ENCODE results near the gene ZSCAN12. TPM values are rescaled to one million over a fixed set of nuclear protein-coding genes. Genes with fewer than 3 reads are reported as not detected.
A peak's percentile ranks its signal among the peaks of the same experiment; 100 is the strongest.

ZSCAN12 gene
- total and polyA plus RNA-seq, 10 of the 15 experiments (the other 5 are each of a cell fraction or from before 2014, with no cell fraction given) = 1.2 to 12.2 (median 7.4) TPM

DNA sequence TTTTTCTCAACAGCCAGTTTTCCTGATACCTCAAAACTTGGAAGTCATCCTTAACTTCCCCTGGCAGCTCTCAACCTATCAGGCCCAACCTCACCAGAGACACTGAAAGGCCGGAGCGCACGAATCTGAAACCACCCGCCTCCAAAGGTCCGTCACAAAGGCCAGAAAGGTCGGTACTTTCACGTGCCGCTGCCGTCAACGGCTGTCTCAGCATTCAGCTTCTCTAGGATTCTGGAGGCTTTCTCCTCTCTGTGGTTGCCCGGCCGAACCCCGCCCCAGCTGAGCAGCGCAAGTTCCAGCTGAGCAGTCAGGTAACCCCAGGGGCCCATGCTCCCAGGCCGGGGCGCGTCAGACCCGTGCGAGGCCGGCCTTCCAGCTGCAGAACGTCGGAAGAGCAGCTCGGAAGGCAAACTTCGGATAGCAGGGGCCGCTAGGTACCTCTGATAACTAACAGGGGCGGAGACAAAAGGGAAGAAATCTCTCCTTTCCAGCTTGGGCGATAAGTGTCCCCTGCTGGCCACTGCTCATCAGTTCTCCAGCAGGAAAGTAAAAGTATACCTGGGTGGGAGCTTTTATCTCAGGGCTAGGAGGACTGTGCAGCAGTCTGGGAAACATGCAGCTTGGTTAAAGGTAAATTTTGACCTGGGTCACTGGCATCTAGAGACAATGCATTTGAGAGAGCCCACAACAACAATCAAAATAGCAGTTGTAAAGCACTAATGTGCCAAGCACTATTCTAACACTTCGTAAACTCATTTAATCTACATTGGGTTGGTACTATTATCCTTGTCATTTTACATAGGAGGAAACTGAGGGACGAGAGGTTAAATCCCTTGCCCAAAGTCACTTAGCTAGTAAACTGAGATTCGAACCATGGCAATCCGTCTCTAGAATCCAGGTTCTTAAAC lies 16.1 kb downstream of the ZSCAN12 start (continued):
- no peak for TF ChIP-seq WRNIP1 (IDR thresholded peaks at IDR 0.05; ENCODE audit: borderline replicate concordance, low read depth, low read length)
- TF ChIP-seq JUND (IDR thresholded peaks at IDR 0.05; ENCODE audit: low read depth, low read length) = no peak; the same call in 1 of the 2 replicates
- peak; percentile 64; the same call in 1 of the 2 replicates for TF ChIP-seq TCF12 (IDR thresholded peaks at IDR 0.05; ENCODE audit: low read depth, low read length)
- TF ChIP-seq, protein P1, sequence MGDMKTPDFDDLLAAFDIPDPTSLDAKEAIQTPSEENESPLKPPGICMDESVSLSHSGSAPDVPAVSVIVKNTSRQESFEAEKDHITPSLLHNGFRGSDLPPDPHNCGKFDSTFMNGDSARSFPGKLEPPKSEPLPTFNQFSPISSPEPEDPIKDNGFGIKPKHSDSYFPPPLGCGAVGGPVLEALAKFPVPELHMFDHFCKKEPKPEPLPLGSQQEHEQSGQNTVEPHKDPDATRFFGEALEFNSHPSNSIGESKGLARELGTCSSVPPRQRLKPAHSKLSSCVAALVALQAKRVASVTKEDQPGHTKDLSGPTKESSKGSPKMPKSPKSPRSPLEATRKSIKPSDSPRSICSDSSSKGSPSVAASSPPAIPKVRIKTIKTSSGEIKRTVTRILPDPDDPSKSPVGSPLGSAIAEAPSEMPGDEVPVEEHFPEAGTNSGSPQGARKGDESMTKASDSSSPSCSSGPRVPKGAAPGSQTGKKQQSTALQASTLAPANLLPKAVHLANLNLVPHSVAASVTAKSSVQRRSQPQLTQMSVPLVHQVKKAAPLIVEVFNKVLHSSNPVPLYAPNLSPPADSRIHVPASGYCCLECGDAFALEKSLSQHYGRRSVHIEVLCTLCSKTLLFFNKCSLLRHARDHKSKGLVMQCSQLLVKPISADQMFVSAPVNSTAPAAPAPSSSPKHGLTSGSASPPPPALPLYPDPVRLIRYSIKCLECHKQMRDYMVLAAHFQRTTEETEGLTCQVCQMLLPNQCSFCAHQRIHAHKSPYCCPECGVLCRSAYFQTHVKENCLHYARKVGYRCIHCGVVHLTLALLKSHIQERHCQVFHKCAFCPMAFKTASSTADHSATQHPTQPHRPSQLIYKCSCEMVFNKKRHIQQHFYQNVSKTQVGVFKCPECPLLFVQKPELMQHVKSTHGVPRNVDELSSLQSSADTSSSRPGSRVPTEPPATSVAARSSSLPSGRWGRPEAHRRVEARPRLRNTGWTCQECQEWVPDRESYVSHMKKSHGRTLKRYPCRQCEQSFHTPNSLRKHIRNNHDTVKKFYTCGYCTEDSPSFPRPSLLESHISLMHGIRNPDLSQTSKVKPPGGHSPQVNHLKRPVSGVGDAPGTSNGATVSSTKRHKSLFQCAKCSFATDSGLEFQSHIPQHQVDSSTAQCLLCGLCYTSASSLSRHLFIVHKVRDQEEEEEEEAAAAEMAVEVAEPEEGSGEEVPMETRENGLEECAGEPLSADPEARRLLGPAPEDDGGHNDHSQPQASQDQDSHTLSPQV (IDR thresholded peaks at IDR 0.05) = 0 out of 2 replicates have a peak, but pooled peaks have one; percentile 46
- TF ChIP-seq, protein P2, sequence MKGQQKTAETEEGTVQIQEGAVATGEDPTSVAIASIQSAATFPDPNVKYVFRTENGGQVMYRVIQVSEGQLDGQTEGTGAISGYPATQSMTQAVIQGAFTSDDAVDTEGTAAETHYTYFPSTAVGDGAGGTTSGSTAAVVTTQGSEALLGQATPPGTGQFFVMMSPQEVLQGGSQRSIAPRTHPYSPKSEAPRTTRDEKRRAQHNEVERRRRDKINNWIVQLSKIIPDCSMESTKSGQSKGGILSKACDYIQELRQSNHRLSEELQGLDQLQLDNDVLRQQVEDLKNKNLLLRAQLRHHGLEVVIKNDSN (IDR thresholded peaks at IDR 0.05; ENCODE audit: borderline replicate concordance, extremely low read length, insufficient read depth, low read depth, low read length) = peak; percentile 28
- TF ChIP-seq, protein P3, sequence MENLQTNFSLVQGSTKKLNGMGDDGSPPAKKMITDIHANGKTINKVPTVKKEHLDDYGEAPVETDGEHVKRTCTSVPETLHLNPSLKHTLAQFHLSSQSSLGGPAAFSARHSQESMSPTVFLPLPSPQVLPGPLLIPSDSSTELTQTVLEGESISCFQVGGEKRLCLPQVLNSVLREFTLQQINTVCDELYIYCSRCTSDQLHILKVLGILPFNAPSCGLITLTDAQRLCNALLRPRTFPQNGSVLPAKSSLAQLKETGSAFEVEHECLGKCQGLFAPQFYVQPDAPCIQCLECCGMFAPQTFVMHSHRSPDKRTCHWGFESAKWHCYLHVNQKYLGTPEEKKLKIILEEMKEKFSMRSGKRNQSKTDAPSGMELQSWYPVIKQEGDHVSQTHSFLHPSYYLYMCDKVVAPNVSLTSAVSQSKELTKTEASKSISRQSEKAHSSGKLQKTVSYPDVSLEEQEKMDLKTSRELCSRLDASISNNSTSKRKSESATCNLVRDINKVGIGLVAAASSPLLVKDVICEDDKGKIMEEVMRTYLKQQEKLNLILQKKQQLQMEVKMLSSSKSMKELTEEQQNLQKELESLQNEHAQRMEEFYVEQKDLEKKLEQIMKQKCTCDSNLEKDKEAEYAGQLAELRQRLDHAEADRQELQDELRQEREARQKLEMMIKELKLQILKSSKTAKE (IDR thresholded peaks at IDR 0.05; ENCODE audit: low read depth, poor library complexity, severe bottlenecking) = peak; percentile 77
- peak; percentile 49 for TF ChIP-seq RAD21 (IDR thresholded peaks at IDR 0.05; ENCODE audit: insufficient read depth, low read depth, low read length)
- no peak for TF ChIP-seq CBX5 (IDR thresholded peaks at IDR 0.05; ENCODE audit: low read depth)
- no peak for TF ChIP-seq ZNF207 (IDR thresholded peaks at IDR 0.05; ENCODE audit: borderline replicate concordance)
- peak; percentile 47; the same call in 1 of the 2 replicates for TF ChIP-seq TCF3 (IDR thresholded peaks at IDR 0.05; ENCODE audit: borderline replicate concordance, insufficient read depth, low read depth, low read length)
- TF ChIP-seq MTA2 (IDR thresholded peaks at IDR 0.05; ENCODE audit: low read depth) = peak; percentile 72; the same call in 1 of the 2 replicates
- TF ChIP-seq, protein P4, sequence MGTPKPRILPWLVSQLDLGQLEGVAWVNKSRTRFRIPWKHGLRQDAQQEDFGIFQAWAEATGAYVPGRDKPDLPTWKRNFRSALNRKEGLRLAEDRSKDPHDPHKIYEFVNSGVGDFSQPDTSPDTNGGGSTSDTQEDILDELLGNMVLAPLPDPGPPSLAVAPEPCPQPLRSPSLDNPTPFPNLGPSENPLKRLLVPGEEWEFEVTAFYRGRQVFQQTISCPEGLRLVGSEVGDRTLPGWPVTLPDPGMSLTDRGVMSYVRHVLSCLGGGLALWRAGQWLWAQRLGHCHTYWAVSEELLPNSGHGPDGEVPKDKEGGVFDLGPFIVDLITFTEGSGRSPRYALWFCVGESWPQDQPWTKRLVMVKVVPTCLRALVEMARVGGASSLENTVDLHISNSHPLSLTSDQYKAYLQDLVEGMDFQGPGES (IDR thresholded peaks at IDR 0.05) = no peak
- no peak for TF ChIP-seq JUNB (IDR thresholded peaks at IDR 0.05)
- TF ChIP-seq PAX8 (IDR thresholded peaks at IDR 0.05) = no peak
- TF ChIP-seq, protein P5, sequence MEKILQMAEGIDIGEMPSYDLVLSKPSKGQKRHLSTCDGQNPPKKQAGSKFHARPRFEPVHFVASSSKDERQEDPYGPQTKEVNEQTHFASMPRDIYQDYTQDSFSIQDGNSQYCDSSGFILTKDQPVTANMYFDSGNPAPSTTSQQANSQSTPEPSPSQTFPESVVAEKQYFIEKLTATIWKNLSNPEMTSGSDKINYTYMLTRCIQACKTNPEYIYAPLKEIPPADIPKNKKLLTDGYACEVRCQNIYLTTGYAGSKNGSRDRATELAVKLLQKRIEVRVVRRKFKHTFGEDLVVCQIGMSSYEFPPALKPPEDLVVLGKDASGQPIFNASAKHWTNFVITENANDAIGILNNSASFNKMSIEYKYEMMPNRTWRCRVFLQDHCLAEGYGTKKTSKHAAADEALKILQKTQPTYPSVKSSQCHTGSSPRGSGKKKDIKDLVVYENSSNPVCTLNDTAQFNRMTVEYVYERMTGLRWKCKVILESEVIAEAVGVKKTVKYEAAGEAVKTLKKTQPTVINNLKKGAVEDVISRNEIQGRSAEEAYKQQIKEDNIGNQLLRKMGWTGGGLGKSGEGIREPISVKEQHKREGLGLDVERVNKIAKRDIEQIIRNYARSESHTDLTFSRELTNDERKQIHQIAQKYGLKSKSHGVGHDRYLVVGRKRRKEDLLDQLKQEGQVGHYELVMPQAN (conservative IDR thresholded peaks at IDR 0.05) = 0 out of 2 replicates have a peak, but pooled peaks have one; percentile 23
- no peak for TF ChIP-seq MYC (IDR thresholded peaks at IDR 0.05; ENCODE audit: insufficient read depth, insufficient read length, insufficient replicate concordance, low read length, severe bottlenecking)
- TF ChIP-seq SMAD1 (IDR thresholded peaks at IDR 0.05; ENCODE audit: low read depth, partially characterized antibody) = no peak

Data from GM12878 (cell line).